Measurements from ENCODE around the gene SPNS3. TPM values are rescaled to one million over a fixed set of nuclear protein-coding genes. Genes with fewer than 3 reads are reported as not detected.

SPNS3 gene
- total and polyA plus RNA-seq, 2 of the 8 experiments (the other 6 are each of a cell fraction or from before 2014, with no cell fraction given): not detected

- peak; percentile 99 to 100 for TF ChIP-seq RAD21 (IDR thresholded peaks at IDR 0.05 in 1 of 2, conservative IDR thresholded peaks at IDR 0.05 in 1 of 2; ENCODE audit: low read depth in 2 of 2, low read length in 2 of 2)
- no peak for TF ChIP-seq TAF7 (optimal IDR thresholded peaks at IDR 0.05; ENCODE audit: borderline replicate concordance, low read depth, low read length)
- TF ChIP-seq SP1 (IDR thresholded peaks at IDR 0.05; ENCODE audit: low read depth, low read length): 0 out of 2 replicates have a peak, but pooled peaks have one; percentile 32
- no peak for TF ChIP-seq HDAC6 (IDR thresholded peaks at IDR 0.05; ENCODE audit: low read depth, low read length)
- TF ChIP-seq USF2 (IDR thresholded peaks at IDR 0.05; ENCODE audit: low read length): no peak; the same call in 1 of the 2 replicates
- peak in 1 of 2 experiments; percentile 74; a peak in 1 of 4 replicates for TF ChIP-seq SIN3A (conservative IDR thresholded peaks at IDR 0.05 in 1 of 2, IDR thresholded peaks at IDR 0.05 in 1 of 2; ENCODE audit: low read depth in 1 of 2, low read length in 2 of 2)
- TF ChIP-seq CHD2 (IDR thresholded peaks at IDR 0.05; ENCODE audit: low read length): peak; percentile 67; the same call in 1 of the 2 replicates
- peak; percentile 21; the same call in 1 of the 2 replicates for TF ChIP-seq CEBPB (IDR thresholded peaks at IDR 0.05; ENCODE audit: low read depth, low read length)
- no peak; the same call in 1 of the 2 replicates for TF ChIP-seq GABPA (IDR thresholded peaks at IDR 0.05; ENCODE audit: borderline replicate concordance, insufficient read depth, low read length)
- no peak for TF ChIP-seq GTF2F1 (IDR thresholded peaks at IDR 0.05; ENCODE audit: borderline replicate concordance, low read depth, low read length)
- TF ChIP-seq POLR2A (IDR thresholded peaks at IDR 0.05; ENCODE audit: control extremely low read depth in 1 of 2, low read depth in 2 of 2, low read length in 2 of 2): no peak
- TF ChIP-seq KDM1A (IDR thresholded peaks at IDR 0.05; ENCODE audit: borderline replicate concordance, low read length): peak; percentile 98
- 0 out of 2 replicates have a peak, but pooled peaks have one; percentile 13 for TF ChIP-seq BRCA1 (IDR thresholded peaks at IDR 0.05; ENCODE audit: low read depth, low read length)
- TF ChIP-seq HDAC2 (IDR thresholded peaks at IDR 0.05; ENCODE audit: borderline replicate concordance in 1 of 2, low read depth in 2 of 2, low read length in 2 of 2): peak; percentile 59 to 88; a peak in 1 of 4 replicates
- peak in 1 of 2 experiments; percentile 51; a peak in 1 of 3 replicates for TF ChIP-seq EP300 (IDR thresholded peaks at IDR 0.05; ENCODE audit: borderline replicate concordance in 1 of 2, low read depth in 2 of 2, low read length in 2 of 2)
- TF ChIP-seq TEAD4 (IDR thresholded peaks at IDR 0.05; ENCODE audit: low read depth, low read length): no peak
- TF ChIP-seq BACH1 (IDR thresholded peaks at IDR 0.05; ENCODE audit: low read length): peak; percentile 67; the same call in 1 of the 2 replicates
- no peak for TF ChIP-seq RBBP5 (IDR thresholded peaks at IDR 0.05; ENCODE audit: borderline replicate concordance, low read depth, low read length)
- TF ChIP-seq TAF1 (IDR thresholded peaks at IDR 0.05; ENCODE audit: low read depth, low read length): 0 out of 2 replicates have a peak, but pooled peaks have one; percentile 19
- TF ChIP-seq MAX (IDR thresholded peaks at IDR 0.05): no peak
Measured at GRCh38 chr17:4412933-4413831, 20.6 kb upstream of the SPNS3 start (continued).
